GM18508 (cell line): Measurements from ENCODE around the gene EXOC6B.

ENCODE experiments used
- ATAC-seq: cut with Tn5 transposase; IDR thresholded peaks from one replicate; pipeline ENCODE4 v1.9.1; 2021; ENCODE audit warnings: moderate number of reproducible peaks; ENCODE audit not compliant: insufficient read depth, unreplicated experiment

The EXOC6B gene

GRCh38 chr2:72833084-72833714 lies 7.4 kb upstream of the EXOC6B start:
- no peak for ATAC-seq

- ATAC-seq, result no peak
Measured at GRCh38 chr2:72830273-72830672, 4.4 kb upstream of the EXOC6B start.

GRCh38 chr2:72828840-72829507 lies 3.1 kb upstream of the EXOC6B start:
- ATAC-seq, result no peak

GRCh38 chr2:72827966-72828646 lies 2.3 kb upstream of the EXOC6B start:
- ATAC-seq, result no peak

- no peak for ATAC-seq
Measured at GRCh38 chr2:72827487-72827886, 1.7 kb upstream of the EXOC6B start.

- ATAC-seq, result no peak
Measured at GRCh38 chr2:72826156-72826477, 284 bp upstream of the EXOC6B start.

GRCh38 chr2:72824224-72824842 lies 1.5 kb downstream of the EXOC6B start:
- ATAC-seq, result no peak

GRCh38 chr2:72822794-72823193 lies 3.0 kb downstream of the EXOC6B start:
- ATAC-seq, result no peak

GRCh38 chr2:72821983-72822382 lies 3.9 kb downstream of the EXOC6B start:
- no peak for ATAC-seq

- ATAC-seq, result no peak
Measured at GRCh38 chr2:72821118-72821517, 4.7 kb downstream of the EXOC6B start.

GRCh38 chr2:72819501-72819900 lies 6.3 kb downstream of the EXOC6B start:
- ATAC-seq, result no peak

GRCh38 chr2:72815655-72816278 lies 10.1 kb downstream of the EXOC6B start:
- no peak for ATAC-seq

- ATAC-seq, result no peak
Measured at GRCh38 chr2:72813841-72814240, 12.0 kb downstream of the EXOC6B start.

- ATAC-seq, result no peak
Measured at GRCh38 chr2:72810165-72810564, 15.7 kb downstream of the EXOC6B start.

- ATAC-seq, result no peak
Measured at GRCh38 chr2:72809095-72809494, 16.7 kb downstream of the EXOC6B start.

GRCh38 chr2:72806280-72806945 lies 19.4 kb downstream of the EXOC6B start:
- no peak for ATAC-seq

- no peak for ATAC-seq
Measured at GRCh38 chr2:72803626-72804320, 22.1 kb downstream of the EXOC6B start.

GRCh38 chr2:72803151-72803550 lies 22.7 kb downstream of the EXOC6B start:
- no peak for ATAC-seq

- ATAC-seq, result no peak
Measured at GRCh38 chr2:72800492-72800891, 25.3 kb downstream of the EXOC6B start.

GRCh38 chr2:72797740-72798139 lies 28.1 kb downstream of the EXOC6B start:
- ATAC-seq, result no peak
